Neural progenitor cell (in vitro differentiated cells): ENCODE results near the gene KCNK7. TPM values are rescaled to one million over a fixed set of nuclear protein-coding genes. Genes with fewer than 3 reads are reported as not detected.
A peak's percentile ranks its signal among the peaks of the same experiment; 100 is the strongest.

Source experiments
- DNase-seq: peaks from one replicate; pipeline ENCODE4 v3.0.0-alpha.2; 2016; ENCODE audit warnings: low spot score
- H2AFZ ChIP-seq: fragments of 200-600 bp; sonication (generic); replicated peaks from 2 replicates; pipeline ENCODE4 v1.6.1; 2016; ENCODE audit warnings: antibody characterized with exemption
- H3F3A ChIP-seq: fragments of 200-600 bp; sonication (generic); 2 replicates; pipeline ENCODE4 v1.6.1; 2016; ENCODE audit warnings: antibody characterized with exemption, low read depth
- H3K27ac ChIP-seq: fragments of 200-600 bp; sonication (generic); 2 replicates; pipeline ENCODE4 v1.5.1; 2016; ENCODE audit warnings: mild to moderate bottlenecking
- H3K27me3 ChIP-seq: fragments of 200-600 bp; sonication (generic); 2 replicates; pipeline ENCODE4 v1.6.1; 2016; ENCODE audit warnings: mild to moderate bottlenecking, moderate library complexity
- H3K36me3 ChIP-seq: fragments of 200-600 bp; sonication (generic); 2 replicates; pipeline ENCODE4 v1.5.1; 2016
- H3K4me1 ChIP-seq: fragments of 200-600 bp; sonication (generic); 2 replicates; pipeline ENCODE4 v1.6.1; 2016; ENCODE audit warnings: mixed run types
- H3K4me2 ChIP-seq: fragments of 200-600 bp; sonication (generic); 2 replicates; pipeline ENCODE4 v1.6.1; 2016
- H3K4me3 ChIP-seq: fragments of 200-600 bp; sonication (generic); 2 replicates; pipeline ENCODE4 v1.5.1; 2016
- H3K79me2 ChIP-seq: fragments of 200-600 bp; sonication (generic); 2 replicates; pipeline ENCODE4 v1.6.1; 2016; ENCODE audit warnings: low read depth
- H3K9ac ChIP-seq: fragments of 200-600 bp; sonication (generic); 2 replicates; pipeline ENCODE4 v1.6.1; 2016
- H3K9me3 ChIP-seq: fragments of 200-600 bp; sonication (generic); 2 replicates; pipeline ENCODE4 v1.5.1; 2016; ENCODE audit warnings: low read depth
- H4K20me1 ChIP-seq: fragments of 200-600 bp; sonication (generic); 2 replicates; pipeline ENCODE4 v1.6.1; 2016; ENCODE audit warnings: low read depth
- H3K27ac Mint-ChIP-seq: 3 replicates; pipeline ENCODE4 v1.8.0; 2021; ENCODE audit warnings: mixed read lengths
- H3K27me3 Mint-ChIP-seq: 2 replicates; pipeline ENCODE4 v1.8.0; 2022; ENCODE audit warnings: low read depth, mild to moderate bottlenecking, inconsistent platforms, moderate library complexity, mixed read lengths; ENCODE audit not compliant: insufficient read depth
- H3K36me3 Mint-ChIP-seq: 3 replicates; pipeline ENCODE4 v1.8.0; 2021; ENCODE audit warnings: mixed read lengths
- H3K4me1 Mint-ChIP-seq: 3 replicates; pipeline ENCODE4 v1.8.0; 2021; ENCODE audit warnings: mixed read lengths
- H3K4me3 Mint-ChIP-seq: 3 replicates; pipeline ENCODE4 v1.8.0; 2021; ENCODE audit warnings: mild to moderate bottlenecking, moderate library complexity, mixed read lengths
- H3K9me3 Mint-ChIP-seq: 3 replicates; pipeline ENCODE4 v1.8.0; 2020; ENCODE audit warnings: mixed read lengths
- CTCF ChIP-seq: fragments of 200-600 bp; sonication (generic); IDR thresholded peaks from 2 replicates; pipeline ENCODE4 v1.5.1; 2017; ENCODE audit warnings: antibody characterized with exemption, mild to moderate bottlenecking
- EZH2 ChIP-seq: fragments of 200-600 bp; sonication (generic); IDR thresholded peaks from 2 replicates; pipeline ENCODE4 v1.6.1; 2017; ENCODE audit warnings: antibody characterized with exemption, mild to moderate bottlenecking, moderate library complexity
- EZH2phosphoT487 ChIP-seq: fragments of 200-600 bp; sonication (generic); IDR thresholded peaks from 2 replicates; pipeline ENCODE4 v1.6.1; 2017; ENCODE audit warnings: antibody characterized with exemption
- total RNA-seq: library from RNA; depleted of rRNA; stranded (reverse); fragments of >200 nt; gene quantifications from 2 replicates; pipeline ENCODE4 v1.2.3, GENCODE V29; 2015; ENCODE audit warnings: low replicate concordance

KCNK7 gene
- total RNA-seq, 1 donor from 2014 or later = not detected

- H3F3A ChIP-seq = peaks cover 37% of the 10 kb centered on the region
- no peak overlapping the region for H3K27ac ChIP-seq
- no peaks in the 10 kb centered on the region for H3K79me2 ChIP-seq
- DNase-seq = peak; percentile 87
- H3K4me3 ChIP-seq = peak overlapping the region; percentile 54
- peak overlapping the region; percentile 89 for H3K4me2 ChIP-seq
- H3K4me1 ChIP-seq = peaks cover 14% of the 10 kb centered on the region
- no peaks in the 10 kb centered on the region for H3K9me3 ChIP-seq
- H3K36me3 ChIP-seq = no peaks in the 10 kb centered on the region
- Mint-ChIP-seq H3K27ac (no peak overlapping the region), H3K4me1 (peaks cover 21% of the 10 kb centered on the region), H3K27me3 (peaks cover 26% of the 10 kb centered on the region), H3K36me3 (peaks cover 3% of the 10 kb centered on the region), H3K9me3 (no peaks in the 10 kb centered on the region), H3K4me3 (peak overlapping the region; percentile 72)
- peak overlapping the region; percentile 59 for H2AFZ ChIP-seq
- H3K27me3 ChIP-seq = peaks cover 54% of the 10 kb centered on the region
- H3K9ac ChIP-seq = no peak overlapping the region
- TF ChIP-seq CTCF (peak; percentile 54), EZH2phosphoT487 (peak; percentile 64), EZH2 (peak; percentile 83)
- H4K20me1 ChIP-seq = no peaks in the 10 kb centered on the region
These were observed 3.4 kb downstream of the KCNK7 start for GRCh38 chr11:65591939-65592857.

GRCh38 chr11:65590240-65590738 lies 5.3 kb downstream of the KCNK7 start:
- H3K27me3 Mint-ChIP-seq = peaks cover 32% of the 10 kb centered on the region
- Histone ChIP-seq H3K4me1 (peaks cover 14% of the 10 kb centered on the region), H3K4me3 (no peak overlapping the region), H3K79me2 (no peaks in the 10 kb centered on the region), H3K27ac (no peak overlapping the region), H3K36me3 (no peaks in the 10 kb centered on the region), H3K9me3 (no peaks in the 10 kb centered on the region), H3K9ac (no peak overlapping the region), H3F3A (peaks cover 52% of the 10 kb centered on the region), H4K20me1 (no peaks in the 10 kb centered on the region), H2AFZ (no peak overlapping the region), H3K27me3 (peaks cover 71% of the 10 kb centered on the region), H3K4me2 (no peak overlapping the region)
- H3K4me1 Mint-ChIP-seq = peaks cover 28% of the 10 kb centered on the region
- peak overlapping the region; percentile 41 for H3K4me3 Mint-ChIP-seq
- H3K27ac Mint-ChIP-seq = no peak overlapping the region
- H3K36me3 Mint-ChIP-seq = peaks cover 2% of the 10 kb centered on the region
- no peak for TF ChIP-seq EZH2phosphoT487
- no peak for TF ChIP-seq CTCF
- no peak for TF ChIP-seq EZH2
- DNase-seq = no peak
- H3K9me3 Mint-ChIP-seq = no peaks in the 10 kb centered on the region

DNA sequence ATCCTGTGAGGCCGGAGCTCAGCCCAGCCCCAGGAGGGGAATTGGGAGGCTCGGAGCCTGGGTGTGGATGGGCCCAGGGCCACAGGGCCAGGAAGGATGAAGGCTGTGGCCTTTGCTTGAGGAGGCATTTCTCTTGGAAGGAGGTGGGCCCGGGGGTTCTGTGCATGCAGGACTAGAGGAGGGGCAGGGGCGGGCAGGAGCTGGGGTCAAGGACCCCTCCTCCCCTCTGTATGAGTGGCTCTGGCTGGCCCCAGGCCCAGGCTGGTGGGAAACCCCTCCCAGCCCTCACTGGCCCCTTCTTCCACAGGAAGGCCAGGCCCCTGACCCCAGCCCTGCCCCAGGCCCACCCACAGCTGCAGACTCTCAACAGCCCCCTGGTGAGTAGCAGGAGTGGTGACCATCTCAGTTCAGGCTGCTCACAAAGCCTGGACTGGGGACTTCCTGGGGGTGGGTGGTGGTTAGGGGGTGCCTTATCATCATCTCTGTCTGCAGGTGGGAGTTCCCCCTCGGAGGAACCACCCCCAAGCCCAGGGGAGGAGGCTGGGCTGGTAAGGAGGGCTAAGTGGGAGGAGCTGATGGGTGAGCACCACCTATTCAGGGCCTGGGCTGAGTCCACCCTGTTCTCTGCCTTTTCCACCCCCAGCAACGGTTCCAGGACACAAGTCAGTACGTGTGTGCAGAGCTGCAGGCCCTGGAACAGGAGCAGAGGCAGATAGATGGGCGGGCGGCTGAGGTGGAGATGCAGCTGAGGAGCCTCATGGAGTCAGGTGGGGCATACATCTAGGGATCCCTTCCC lies 6.0 kb downstream of the KCNK7 start:
- no peaks in the 10 kb centered on the region for H3K9me3 Mint-ChIP-seq
- DNase-seq = no peak
- H3K27me3 Mint-ChIP-seq = peaks cover 32% of the 10 kb centered on the region
- no peak overlapping the region for H3K27ac ChIP-seq
- H3K27me3 ChIP-seq = peaks cover 78% of the 10 kb centered on the region
- H3K9me3 ChIP-seq = no peaks in the 10 kb centered on the region
- peaks cover 52% of the 10 kb centered on the region for H3F3A ChIP-seq
- no peak overlapping the region for H3K4me3 ChIP-seq
- H3K36me3 ChIP-seq = no peaks in the 10 kb centered on the region
- peak overlapping the region; percentile 86 for H3K27ac Mint-ChIP-seq
- H3K4me1 Mint-ChIP-seq = peaks cover 28% of the 10 kb centered on the region
- no peak overlapping the region for H2AFZ ChIP-seq
- no peak for TF ChIP-seq EZH2
- no peak for TF ChIP-seq EZH2phosphoT487
- no peak for TF ChIP-seq CTCF
- no peak overlapping the region for H3K4me2 ChIP-seq
- peaks cover 2% of the 10 kb centered on the region for H3K36me3 Mint-ChIP-seq
- no peaks in the 10 kb centered on the region for H4K20me1 ChIP-seq
- H3K79me2 ChIP-seq = no peaks in the 10 kb centered on the region
- peaks cover 14% of the 10 kb centered on the region for H3K4me1 ChIP-seq
- no peak overlapping the region for H3K9ac ChIP-seq
- peak overlapping the region; percentile 71 for H3K4me3 Mint-ChIP-seq
